Measurements from ENCODE around the gene DPP7.

DNA sequence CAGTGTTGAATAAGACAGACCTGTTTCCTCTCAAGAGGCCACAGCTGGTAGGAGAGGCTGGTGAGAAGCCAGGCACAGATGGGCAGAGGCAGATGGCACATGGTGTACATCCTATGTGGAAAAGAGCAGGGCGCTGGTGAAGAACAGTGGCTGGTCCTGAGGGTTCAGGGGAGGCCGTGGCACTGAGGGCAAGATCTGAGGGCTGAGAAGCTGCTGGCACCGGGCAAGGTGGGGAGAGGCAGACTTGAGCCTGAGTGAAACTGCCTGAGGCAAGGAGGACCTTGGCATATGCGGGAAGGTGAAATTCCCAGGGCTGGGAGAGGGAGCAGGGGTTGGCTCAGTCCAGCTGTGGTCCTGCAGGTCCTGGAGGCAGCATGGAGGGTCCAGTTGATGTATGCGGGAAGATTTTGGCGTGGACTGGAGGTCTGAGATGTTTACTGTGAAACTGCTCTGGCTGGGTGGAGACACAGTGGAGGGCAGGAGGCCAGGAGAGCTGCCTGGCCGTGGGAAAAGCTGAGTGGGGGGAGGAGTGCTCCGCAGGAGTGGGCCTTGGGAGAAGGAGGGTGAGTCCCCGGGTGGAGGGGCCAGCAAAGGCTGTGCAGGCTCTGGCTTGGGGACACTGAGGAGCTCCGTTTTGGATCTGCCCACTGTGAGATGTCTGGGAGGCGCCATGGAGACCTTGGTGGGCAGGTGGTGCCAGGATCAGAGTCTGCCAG lies 25.1 kb downstream of the DPP7 start:
- TF ChIP-seq, protein P1, sequence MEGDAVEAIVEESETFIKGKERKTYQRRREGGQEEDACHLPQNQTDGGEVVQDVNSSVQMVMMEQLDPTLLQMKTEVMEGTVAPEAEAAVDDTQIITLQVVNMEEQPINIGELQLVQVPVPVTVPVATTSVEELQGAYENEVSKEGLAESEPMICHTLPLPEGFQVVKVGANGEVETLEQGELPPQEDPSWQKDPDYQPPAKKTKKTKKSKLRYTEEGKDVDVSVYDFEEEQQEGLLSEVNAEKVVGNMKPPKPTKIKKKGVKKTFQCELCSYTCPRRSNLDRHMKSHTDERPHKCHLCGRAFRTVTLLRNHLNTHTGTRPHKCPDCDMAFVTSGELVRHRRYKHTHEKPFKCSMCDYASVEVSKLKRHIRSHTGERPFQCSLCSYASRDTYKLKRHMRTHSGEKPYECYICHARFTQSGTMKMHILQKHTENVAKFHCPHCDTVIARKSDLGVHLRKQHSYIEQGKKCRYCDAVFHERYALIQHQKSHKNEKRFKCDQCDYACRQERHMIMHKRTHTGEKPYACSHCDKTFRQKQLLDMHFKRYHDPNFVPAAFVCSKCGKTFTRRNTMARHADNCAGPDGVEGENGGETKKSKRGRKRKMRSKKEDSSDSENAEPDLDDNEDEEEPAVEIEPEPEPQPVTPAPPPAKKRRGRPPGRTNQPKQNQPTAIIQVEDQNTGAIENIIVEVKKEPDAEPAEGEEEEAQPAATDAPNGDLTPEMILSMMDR (IDR thresholded peaks at IDR 0.05) = no peak
- TF ChIP-seq POLR2A (IDR thresholded peaks at IDR 0.05) = no peak
